Subcutaneous adipose tissue (tissue), 4 donors: ENCODE results near the gene CCND3. TPM values are rescaled to one million over a fixed set of nuclear protein-coding genes. Genes with fewer than 3 reads are reported as not detected.

Experiments used
- CTCF ChIP-seq: fragments of 450-650 bp; IDR thresholded peaks from one replicate; pipeline ENCODE4 v1.5.1; 2016; ENCODE audit warnings: low read depth, mild to moderate bottlenecking, control low read depth, antibody characterized with exemption, moderate library complexity
- total RNA-seq, 4 donors: library from RNA; depleted of rRNA; stranded (reverse); fragments of >200 nt; gene quantifications; one replicate each; pipeline ENCODE4 v1.1.0, GENCODE V29; 2016

CCND3 gene
- total RNA-seq, 4 donors from 2014 or later = 75.2 to 153 (median 130) TPM

DNA sequence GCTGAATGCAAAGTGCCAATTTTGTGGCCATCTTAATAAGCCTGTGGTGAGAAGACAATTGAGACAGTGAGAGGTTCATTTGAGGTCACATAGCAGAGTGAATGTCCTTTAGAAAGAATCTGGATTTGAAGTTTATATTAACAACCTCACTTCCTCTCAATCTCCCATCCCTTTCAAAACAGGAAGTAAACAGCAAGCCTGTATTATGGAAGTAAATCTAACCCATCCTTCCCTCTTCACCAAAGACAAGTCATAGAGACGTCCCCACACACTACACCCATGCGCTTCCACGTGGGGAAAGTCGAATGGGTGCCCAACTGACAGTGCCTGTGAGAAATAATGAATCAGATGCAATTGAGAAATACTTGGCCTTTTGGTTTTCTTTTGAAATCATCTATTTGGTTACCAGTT, 28.8 kb upstream of the CCND3 start:
- TF ChIP-seq CTCF = no peak

GRCh38 chr6:41967312-41968287, 26.0 kb upstream of the CCND3 start:
- TF ChIP-seq CTCF = no peak

DNA sequence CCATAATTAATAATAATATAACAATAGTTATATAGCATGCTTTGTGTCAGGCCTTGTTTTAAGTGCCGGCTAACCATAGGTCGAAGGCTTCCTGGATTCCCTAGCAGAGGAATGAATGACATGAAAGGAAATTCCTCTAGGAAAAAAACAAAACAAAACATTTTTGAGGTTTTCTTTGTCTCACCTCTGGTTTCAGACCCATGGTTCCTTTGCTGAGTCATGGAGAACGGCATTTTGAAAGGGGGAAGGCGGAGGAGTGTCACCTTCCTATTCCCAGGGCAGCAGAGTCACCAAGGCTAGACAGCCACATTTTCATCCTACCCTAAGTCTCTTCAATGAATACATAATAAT, 25.3 kb upstream of the CCND3 start:
- TF ChIP-seq CTCF = no peak

DNA sequence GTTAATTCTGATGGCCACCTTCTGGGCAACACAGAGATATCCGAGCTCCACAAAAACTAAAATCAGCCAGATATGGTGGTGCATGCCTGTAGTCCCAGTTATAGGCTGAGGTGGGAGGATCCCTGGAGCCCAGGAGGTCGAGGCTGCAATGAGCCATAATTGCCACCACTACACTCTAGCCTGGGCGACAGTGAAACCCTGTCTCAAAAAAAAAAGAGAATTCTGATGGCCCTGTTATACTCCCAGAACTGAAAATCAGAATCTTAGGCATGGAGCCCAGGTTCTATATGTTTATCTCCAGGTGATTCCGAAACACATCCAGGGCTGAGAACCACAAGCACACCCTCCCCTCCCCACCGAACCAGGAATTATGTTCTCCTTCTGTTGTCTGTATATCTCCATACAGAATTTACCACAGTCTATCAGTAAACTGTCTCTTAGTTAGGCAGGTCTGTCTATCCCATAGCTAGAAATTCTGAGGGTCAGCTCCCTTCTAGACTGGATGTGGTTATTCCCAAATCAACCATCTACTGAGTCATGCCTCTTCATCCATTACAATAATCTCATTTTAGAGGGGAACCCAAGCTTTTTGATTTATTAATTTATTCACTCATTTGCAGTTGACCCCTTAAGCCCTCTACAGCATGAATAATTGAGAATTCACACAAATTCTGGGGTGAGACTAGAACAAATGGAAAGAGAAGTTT, 24.8 kb upstream of the CCND3 start:
- no peak for TF ChIP-seq CTCF

- no peak for TF ChIP-seq CTCF
These were observed 24.0 kb upstream of the CCND3 start for GRCh38 chr6:41965429-41966213.

DNA sequence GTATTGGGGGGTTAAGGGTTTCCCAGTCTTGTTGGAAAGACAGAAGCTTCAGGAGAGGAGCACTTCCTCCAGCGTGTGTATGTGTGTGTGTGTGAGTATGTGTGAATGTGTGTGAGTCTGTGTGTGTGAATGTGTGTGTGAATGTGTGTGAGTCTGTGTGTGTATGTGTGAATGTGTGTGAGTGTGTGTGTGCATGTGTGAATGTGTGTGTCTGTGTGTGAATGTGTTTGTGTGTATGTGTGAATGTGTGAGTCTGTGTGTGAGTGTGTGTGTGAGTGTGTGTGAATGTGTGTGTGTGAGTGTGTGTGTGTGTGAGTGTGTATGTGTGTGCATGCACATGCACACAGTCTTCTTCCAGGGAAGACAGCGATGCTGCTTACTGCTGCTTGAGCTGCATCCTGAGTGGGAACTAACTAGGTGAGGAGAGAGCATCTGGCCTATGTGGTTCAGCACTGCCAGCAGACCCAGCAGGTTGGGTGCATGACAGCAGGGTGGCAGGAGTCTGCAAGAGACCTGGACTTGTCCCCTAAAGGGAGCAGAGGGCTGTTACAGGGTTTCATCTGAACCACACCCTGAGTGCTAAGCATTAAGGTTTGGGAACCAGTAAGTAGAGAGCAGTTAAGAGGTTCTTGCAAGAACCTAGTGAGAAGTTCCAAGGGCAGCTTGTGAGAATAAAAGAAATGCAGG, 22.7 kb upstream of the CCND3 start:
- no peak for TF ChIP-seq CTCF
